Astrocyte (in vitro differentiated cells and primary cell): Measurements from ENCODE around the gene KLRC3.
"Not testable (repeated sequence)": the region's sequence is repeated elsewhere in the genome, so short reads cannot be mapped to it uniquely, and the experiment has no call there.

Source experiments
- EZH2 ChIP-seq: IDR thresholded peaks from 2 replicates; pipeline ENCODE4 v1.6.1; 2012; ENCODE audit warnings: mild to moderate bottlenecking, low read length, inconsistent platforms; ENCODE audit not compliant: insufficient read depth
- TF ChIP-seq, protein P1 (sequence below): IDR thresholded peaks from 2 replicates; pipeline ENCODE4 v1.5.1; 2011; ENCODE audit warnings: low read depth, mild to moderate bottlenecking, inconsistent platforms, low read length, moderate library complexity; ENCODE audit not compliant: insufficient read depth

DNA sequence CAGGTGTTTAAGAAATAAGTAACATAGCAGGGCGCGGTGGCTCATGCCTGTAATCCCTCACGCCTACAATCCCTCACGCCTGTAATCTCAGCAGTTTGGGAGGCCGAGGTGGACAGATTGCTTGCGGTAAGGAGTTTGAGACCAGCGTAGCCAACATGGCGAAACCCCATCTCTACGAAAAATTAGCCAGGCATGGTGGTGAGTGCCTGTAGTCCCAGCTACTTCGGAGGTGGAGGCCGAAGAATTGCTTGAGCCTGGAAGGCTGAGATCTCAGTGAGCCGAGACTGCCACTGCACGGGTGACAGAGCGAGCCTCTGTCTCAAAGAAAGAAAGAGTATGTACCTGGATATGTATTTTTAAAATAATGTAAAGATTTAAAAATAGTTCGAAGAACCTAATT, 24.2 kb downstream of the KLRC3 start:
- TF ChIP-seq, protein P1, sequence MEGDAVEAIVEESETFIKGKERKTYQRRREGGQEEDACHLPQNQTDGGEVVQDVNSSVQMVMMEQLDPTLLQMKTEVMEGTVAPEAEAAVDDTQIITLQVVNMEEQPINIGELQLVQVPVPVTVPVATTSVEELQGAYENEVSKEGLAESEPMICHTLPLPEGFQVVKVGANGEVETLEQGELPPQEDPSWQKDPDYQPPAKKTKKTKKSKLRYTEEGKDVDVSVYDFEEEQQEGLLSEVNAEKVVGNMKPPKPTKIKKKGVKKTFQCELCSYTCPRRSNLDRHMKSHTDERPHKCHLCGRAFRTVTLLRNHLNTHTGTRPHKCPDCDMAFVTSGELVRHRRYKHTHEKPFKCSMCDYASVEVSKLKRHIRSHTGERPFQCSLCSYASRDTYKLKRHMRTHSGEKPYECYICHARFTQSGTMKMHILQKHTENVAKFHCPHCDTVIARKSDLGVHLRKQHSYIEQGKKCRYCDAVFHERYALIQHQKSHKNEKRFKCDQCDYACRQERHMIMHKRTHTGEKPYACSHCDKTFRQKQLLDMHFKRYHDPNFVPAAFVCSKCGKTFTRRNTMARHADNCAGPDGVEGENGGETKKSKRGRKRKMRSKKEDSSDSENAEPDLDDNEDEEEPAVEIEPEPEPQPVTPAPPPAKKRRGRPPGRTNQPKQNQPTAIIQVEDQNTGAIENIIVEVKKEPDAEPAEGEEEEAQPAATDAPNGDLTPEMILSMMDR: not testable (repeated sequence)
- not testable (repeated sequence) for TF ChIP-seq EZH2
